Choroid plexus epithelial cell (primary cell): ENCODE measurements around the gene KCNJ5.

Source experiments
- DNase-seq: peaks from one replicate; pipeline ENCODE4 v3.0.0-alpha.2; 2010; ENCODE audit warnings: low read depth
- H3K4me3 ChIP-seq: 2 replicates; pipeline ENCODE4 v1.5.1; 2011; ENCODE audit warnings: low read depth, mild to moderate bottlenecking, control low read depth, low read length, moderate library complexity
- CTCF ChIP-seq: conservative IDR thresholded peaks from 2 replicates; pipeline ENCODE4 v1.5.1; 2011; ENCODE audit warnings: low read depth, mild to moderate bottlenecking, control low read depth, inconsistent platforms, low read length, moderate library complexity

The KCNJ5 gene

DNA sequence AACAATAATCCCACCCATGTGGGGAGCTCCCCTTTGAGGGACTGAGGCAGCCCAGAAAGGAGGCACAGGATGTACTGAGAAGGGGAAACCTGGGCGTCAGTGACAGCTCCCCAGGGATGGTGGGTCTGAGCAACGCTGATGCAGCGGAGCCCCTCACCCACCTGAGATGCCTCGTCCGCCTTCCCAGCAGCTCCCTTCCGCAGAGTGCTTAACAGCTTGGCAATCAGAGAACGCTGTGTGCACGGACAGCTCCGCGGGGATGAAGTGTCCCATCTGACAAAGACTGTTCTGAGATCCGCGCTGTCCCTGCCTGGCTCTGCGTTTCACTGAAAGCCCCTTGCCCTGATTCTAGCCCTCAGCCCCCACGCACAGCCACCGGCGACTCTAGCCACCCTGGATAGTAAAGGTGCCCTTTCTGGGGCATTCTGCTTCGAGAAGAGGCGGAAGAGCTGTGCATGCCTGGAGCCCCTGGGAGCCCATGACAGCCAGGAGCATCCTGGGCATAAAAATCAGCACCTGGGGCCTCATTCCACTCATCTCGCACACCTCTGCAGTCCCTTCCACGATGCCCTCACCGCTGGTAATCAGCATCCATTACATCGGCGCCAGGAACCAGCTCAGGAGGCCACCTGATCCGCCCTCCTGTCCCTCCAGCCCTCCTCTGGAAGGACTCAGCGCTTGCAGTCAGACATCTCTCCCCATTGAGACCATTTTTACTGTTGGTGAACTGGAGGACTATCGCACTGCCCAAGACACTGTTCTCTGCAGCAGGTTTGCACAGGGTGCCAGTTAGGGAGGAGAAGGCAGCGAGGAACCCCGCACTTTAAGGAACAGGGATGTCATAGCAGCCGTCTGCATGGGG, 10.7 kb downstream of the KCNJ5 start:
- no peak overlapping the region for H3K4me3 ChIP-seq
- no peak for TF ChIP-seq CTCF
- peak; percentile 23 for DNase-seq

DNA sequence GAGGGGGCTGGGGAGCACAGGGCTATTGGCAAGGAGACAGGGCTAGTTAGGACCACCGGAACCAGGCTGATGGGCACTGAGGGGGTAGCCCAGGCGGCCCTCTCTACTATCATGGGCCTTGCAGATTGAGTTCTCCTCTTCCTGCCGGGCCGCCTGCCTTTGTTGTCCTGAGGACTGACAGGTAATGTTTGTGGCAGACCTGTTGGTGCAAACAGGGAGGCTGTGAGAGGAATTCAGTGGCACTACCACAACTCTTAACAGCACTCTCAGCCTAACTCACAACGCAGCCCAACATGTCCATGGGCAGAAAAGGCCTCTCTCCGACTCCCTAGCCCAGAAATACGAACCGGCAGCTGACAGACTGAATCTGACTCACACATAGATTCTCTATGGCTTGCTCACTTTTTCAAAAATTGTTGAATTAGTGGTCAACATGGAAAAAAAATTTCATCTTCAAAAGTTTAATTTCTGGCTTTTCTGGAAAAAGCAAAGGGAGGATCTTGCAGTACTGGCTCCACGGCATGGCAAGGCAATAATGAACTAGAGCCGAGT, 11.4 kb downstream of the KCNJ5 start:
- peak; percentile 60 for DNase-seq
- no peak overlapping the region for H3K4me3 ChIP-seq

GRCh38 chr11:128903248-128904061, 12.3 kb downstream of the KCNJ5 start:
- peak; percentile 27 for DNase-seq
- TF ChIP-seq CTCF = no peak
- H3K4me3 ChIP-seq = no peak overlapping the region

More for the DNA sequence above, 11.4 kb downstream of the KCNJ5 start:
- TF ChIP-seq CTCF = no peak

DNA sequence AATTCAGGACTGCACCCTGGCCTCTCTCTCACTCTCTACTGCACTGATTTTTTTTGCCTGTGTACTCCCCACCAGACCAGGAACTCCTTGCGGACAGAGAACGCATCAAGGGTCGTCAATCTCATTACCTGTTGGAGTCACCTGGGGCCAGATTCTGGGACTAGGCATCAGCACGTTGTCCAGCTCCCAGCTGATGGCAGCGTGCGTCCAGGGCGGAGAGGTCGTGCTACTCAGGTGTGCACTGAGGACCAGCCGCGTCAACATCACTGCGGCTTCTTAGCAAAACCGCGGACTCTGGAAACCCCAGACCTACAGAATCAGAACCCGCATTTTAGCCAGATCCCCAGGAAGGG, 13.1 kb downstream of the KCNJ5 start:
- no peak for TF ChIP-seq CTCF
- DNase-seq = no peak
- H3K4me3 ChIP-seq = no peak overlapping the region

GRCh38 chr11:128904656-128905344, 13.6 kb downstream of the KCNJ5 start:
- DNase-seq = no peak
- H3K4me3 ChIP-seq = peak overlapping the region; percentile 56
- TF ChIP-seq CTCF = no peak

DNA sequence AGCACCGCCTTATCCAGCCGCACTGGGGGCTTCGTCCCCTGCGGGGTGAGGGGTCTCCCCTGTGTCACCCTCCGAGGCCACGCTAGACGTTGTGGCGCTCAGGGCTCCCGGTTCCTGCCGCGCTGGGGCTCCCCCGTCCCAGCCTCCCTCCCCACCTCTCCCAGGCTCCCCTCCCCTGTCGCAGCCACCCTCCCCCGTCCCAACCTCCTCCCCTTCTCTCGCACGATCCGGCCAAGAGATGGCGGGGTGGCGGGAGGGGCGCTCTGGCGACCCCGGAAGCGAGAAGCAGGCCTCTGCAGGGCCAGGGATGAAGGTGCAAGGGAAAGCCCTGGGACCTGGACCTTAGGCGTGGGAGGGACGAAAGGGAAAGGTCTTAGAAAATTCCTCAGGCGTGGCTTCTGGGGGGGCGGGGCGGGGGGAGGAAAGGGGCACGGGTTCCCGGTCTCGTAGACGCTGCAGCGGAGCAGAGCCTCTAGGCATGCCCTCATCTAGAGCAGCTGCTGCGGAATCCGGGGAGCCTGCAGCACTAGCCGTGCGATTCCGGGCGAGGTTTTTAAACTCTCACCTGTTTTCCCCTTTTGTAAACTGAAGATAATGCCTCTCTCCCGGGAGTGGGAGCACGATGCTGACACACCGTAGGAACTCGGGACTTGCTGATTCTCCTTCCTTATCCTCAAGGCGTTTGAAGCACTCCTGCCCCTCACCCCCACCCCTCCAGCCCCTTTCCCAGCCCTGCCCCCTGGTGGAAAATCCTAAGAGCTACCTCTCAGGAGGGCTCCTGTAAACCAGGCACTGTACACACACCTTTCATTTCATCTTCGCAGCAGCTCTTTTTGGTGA, 14.4 kb downstream of the KCNJ5 start:
- H3K4me3 ChIP-seq = peak overlapping the region; percentile 56
- peak; percentile 54 for TF ChIP-seq CTCF
- peak; percentile 28 for DNase-seq
